Vagina (tissue), 2 donors: Measurements from ENCODE around the gene WIPF2.

Experiments
- POLR2A ChIP-seq, 2 donors: fragments of 450-650 bp; IDR thresholded peaks; one replicate each; pipeline ENCODE4 v1.6.1; 2017; ENCODE audit warnings: antibody characterized with exemption in 2 of 2, mild to moderate bottlenecking in 2 of 2, moderate library complexity in 2 of 2
- POLR2AphosphoS5 ChIP-seq, 2 donors: sonication (generic); formaldehyde crosslinking; IDR thresholded peaks; one replicate each; pipeline ENCODE4 v1.9.0; 2017; ENCODE audit warnings: antibody characterized with exemption in 2 of 2, mild to moderate bottlenecking in 2 of 2, low read depth in 1 of 2; ENCODE audit not compliant: insufficient read depth in 1 of 2
- TF ChIP-seq, protein P1 (sequence below), 3 experiments: fragments of 450-650 bp in 2 of 3; fragments of 200-600 bp in 1 of 3; sonication (generic) in 1 of 3; IDR thresholded peaks; one replicate each; pipeline ENCODE4 v1.5.1; 2017 to 2019; ENCODE audit warnings: antibody characterized with exemption in 3 of 3, mild to moderate bottlenecking in 2 of 3, moderate library complexity in 2 of 3

DNA sequence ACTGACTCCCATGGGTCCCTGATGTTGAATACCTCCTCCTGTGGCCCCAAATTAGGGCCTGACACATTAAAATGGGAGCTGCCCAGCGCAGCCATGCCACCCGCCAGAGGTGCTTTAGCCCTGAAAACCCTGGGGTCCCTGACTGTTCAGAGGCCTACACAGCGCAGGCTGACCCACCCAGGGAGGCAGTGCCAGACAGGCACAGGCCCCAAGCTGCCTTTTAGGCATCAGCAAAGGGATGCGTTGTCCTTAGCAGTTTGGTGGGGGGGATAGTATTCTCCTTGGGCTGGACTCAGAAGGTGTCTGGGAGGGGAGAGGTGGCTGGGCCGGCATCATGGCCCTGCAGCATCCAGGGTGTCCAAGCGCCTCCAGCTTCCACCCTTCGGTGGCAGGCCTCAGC, 40.4 kb upstream of the WIPF2 start:
- TF ChIP-seq, protein P1, sequence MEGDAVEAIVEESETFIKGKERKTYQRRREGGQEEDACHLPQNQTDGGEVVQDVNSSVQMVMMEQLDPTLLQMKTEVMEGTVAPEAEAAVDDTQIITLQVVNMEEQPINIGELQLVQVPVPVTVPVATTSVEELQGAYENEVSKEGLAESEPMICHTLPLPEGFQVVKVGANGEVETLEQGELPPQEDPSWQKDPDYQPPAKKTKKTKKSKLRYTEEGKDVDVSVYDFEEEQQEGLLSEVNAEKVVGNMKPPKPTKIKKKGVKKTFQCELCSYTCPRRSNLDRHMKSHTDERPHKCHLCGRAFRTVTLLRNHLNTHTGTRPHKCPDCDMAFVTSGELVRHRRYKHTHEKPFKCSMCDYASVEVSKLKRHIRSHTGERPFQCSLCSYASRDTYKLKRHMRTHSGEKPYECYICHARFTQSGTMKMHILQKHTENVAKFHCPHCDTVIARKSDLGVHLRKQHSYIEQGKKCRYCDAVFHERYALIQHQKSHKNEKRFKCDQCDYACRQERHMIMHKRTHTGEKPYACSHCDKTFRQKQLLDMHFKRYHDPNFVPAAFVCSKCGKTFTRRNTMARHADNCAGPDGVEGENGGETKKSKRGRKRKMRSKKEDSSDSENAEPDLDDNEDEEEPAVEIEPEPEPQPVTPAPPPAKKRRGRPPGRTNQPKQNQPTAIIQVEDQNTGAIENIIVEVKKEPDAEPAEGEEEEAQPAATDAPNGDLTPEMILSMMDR (IDR thresholded peaks at IDR 0.05): no peak
- TF ChIP-seq POLR2A (IDR thresholded peaks at IDR 0.05) (no peak), POLR2AphosphoS5 (IDR thresholded peaks at IDR 0.05; ENCODE audit: insufficient read depth in 1 of 2, low read depth in 1 of 2) (no peak)
